Lower leg skin (tissue), 3 donors: ENCODE results near the gene DVL3.

ENCODE experiments used
- POLR2A ChIP-seq, 2 donors: fragments of 450-650 bp; IDR thresholded peaks; one replicate each; pipeline ENCODE4 v1.6.1; 2016 to 2017; ENCODE audit warnings: antibody characterized with exemption in 2 of 2, mild to moderate bottlenecking in 1 of 2, moderate library complexity in 1 of 2
- TF ChIP-seq, protein P1 (sequence below), 3 donors: fragments of 450-650 bp; IDR thresholded peaks; one replicate each; pipeline ENCODE4 v1.5.1; 2016; ENCODE audit warnings: antibody characterized with exemption in 3 of 3, mild to moderate bottlenecking in 3 of 3, moderate library complexity in 2 of 3

DNA sequence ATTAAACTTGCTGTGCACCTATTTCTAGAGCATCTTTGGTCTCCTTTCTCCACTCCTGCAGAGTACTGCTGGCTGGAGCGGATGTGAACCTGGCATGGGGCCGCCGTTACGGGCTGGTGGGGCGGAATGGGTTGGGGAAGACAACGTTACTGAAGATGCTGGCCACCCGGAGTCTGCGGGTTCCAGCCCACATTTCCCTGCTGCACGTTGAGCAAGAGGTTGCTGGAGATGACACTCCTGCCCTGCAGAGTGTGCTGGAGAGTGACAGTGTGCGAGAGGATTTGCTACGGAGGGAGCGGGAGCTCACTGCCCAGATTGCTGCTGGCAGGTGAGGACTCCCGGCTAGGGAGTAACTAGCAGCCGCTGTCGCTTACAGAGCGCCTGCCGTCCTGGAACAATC, 32.9 kb downstream of the DVL3 start:
- TF ChIP-seq, protein P1, sequence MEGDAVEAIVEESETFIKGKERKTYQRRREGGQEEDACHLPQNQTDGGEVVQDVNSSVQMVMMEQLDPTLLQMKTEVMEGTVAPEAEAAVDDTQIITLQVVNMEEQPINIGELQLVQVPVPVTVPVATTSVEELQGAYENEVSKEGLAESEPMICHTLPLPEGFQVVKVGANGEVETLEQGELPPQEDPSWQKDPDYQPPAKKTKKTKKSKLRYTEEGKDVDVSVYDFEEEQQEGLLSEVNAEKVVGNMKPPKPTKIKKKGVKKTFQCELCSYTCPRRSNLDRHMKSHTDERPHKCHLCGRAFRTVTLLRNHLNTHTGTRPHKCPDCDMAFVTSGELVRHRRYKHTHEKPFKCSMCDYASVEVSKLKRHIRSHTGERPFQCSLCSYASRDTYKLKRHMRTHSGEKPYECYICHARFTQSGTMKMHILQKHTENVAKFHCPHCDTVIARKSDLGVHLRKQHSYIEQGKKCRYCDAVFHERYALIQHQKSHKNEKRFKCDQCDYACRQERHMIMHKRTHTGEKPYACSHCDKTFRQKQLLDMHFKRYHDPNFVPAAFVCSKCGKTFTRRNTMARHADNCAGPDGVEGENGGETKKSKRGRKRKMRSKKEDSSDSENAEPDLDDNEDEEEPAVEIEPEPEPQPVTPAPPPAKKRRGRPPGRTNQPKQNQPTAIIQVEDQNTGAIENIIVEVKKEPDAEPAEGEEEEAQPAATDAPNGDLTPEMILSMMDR (IDR thresholded peaks at IDR 0.05): no peak
- no peak for TF ChIP-seq POLR2A (IDR thresholded peaks at IDR 0.05)
